Chondrocyte (in vitro differentiated cells): Measurements from ENCODE around the gene SPACA6. TPM values are rescaled to one million over a fixed set of nuclear protein-coding genes. Genes with fewer than 3 reads are reported as not detected.

Experiments used
- DNase-seq: peaks from one replicate; pipeline ENCODE4 v3.0.0; 2021; ENCODE audit warnings: mixed read lengths, low spot score
- H3K27ac Mint-ChIP-seq: one replicate; pipeline ENCODE4 v1.8.0; 2021; ENCODE audit warnings: mild to moderate bottlenecking, moderate library complexity, mixed read lengths; ENCODE audit not compliant: unreplicated experiment
- H3K27me3 Mint-ChIP-seq: 2 replicates; pipeline ENCODE4 v1.8.0; 2021; ENCODE audit warnings: low read depth, mixed read lengths
- H3K36me3 Mint-ChIP-seq: 2 replicates; pipeline ENCODE4 v1.8.0; 2021; ENCODE audit warnings: low read depth, mixed read lengths
- H3K4me1 Mint-ChIP-seq: 2 replicates; pipeline ENCODE4 v1.8.0; 2021; ENCODE audit warnings: low read depth, mild to moderate bottlenecking, mixed read lengths
- H3K4me3 Mint-ChIP-seq: one replicate; pipeline ENCODE4 v1.8.0; 2021; ENCODE audit warnings: mild to moderate bottlenecking, moderate library complexity, mixed read lengths; ENCODE audit not compliant: unreplicated experiment
- H3K9me3 Mint-ChIP-seq: 2 replicates; pipeline ENCODE4 v1.8.0; 2021; ENCODE audit warnings: low read depth, mixed read lengths
- total RNA-seq: library from RNA; stranded (reverse); gene quantifications from 3 replicates; pipeline ENCODE4 v1.2.1, GENCODE V29; 2021
- TF ChIP-seq, protein P1 (sequence below): fragments of 200-600 bp; sonication (generic); IDR thresholded peaks from 2 replicates; pipeline ENCODE4 v1.5.0; 2021; ENCODE audit warnings: antibody characterized with exemption, mild to moderate bottlenecking, moderate library complexity

SPACA6 gene
- total RNA-seq, 1 donor from 2014 or later: 20.4 TPM

DNA sequence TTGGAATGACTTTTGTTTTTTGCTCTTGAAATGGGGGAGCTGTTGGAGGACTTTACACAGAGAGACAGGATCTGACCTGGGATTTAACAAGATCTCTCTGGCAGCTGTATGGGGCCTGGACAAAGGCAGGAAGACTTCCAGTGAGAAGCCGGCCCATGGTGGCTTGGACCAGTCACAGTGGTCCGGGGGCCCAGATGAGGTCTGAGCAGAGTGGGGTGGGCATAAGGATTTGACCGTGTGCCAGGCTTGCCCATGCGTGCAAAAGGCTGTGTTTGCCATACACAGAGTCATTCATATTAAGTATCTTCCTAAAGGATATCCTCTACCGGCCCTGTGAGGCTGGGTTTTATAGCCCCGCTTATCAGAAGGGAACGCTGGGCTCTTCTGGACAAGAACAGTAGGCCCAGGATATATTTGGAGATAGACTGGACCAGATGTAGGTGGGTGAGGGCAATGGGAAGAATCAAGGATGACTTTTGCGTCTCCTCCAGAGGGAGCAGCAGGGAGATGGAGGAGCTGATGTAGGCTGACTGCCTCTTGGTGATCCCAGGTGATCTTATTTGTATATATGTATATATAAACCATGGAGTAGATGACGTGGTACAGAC is 4.1 kb downstream of the SPACA6 start:
- H3K4me3 Mint-ChIP-seq: no peak overlapping the region
- H3K27ac Mint-ChIP-seq: no peak overlapping the region
- H3K4me1 Mint-ChIP-seq: peaks cover 73% of the 10 kb centered on the region
- H3K27me3 Mint-ChIP-seq: no peaks in the 10 kb centered on the region
- peaks cover 63% of the 10 kb centered on the region for H3K36me3 Mint-ChIP-seq
- TF ChIP-seq, protein P1, sequence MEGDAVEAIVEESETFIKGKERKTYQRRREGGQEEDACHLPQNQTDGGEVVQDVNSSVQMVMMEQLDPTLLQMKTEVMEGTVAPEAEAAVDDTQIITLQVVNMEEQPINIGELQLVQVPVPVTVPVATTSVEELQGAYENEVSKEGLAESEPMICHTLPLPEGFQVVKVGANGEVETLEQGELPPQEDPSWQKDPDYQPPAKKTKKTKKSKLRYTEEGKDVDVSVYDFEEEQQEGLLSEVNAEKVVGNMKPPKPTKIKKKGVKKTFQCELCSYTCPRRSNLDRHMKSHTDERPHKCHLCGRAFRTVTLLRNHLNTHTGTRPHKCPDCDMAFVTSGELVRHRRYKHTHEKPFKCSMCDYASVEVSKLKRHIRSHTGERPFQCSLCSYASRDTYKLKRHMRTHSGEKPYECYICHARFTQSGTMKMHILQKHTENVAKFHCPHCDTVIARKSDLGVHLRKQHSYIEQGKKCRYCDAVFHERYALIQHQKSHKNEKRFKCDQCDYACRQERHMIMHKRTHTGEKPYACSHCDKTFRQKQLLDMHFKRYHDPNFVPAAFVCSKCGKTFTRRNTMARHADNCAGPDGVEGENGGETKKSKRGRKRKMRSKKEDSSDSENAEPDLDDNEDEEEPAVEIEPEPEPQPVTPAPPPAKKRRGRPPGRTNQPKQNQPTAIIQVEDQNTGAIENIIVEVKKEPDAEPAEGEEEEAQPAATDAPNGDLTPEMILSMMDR: no peak
- no peak for DNase-seq
- no peaks in the 10 kb centered on the region for H3K9me3 Mint-ChIP-seq

DNA sequence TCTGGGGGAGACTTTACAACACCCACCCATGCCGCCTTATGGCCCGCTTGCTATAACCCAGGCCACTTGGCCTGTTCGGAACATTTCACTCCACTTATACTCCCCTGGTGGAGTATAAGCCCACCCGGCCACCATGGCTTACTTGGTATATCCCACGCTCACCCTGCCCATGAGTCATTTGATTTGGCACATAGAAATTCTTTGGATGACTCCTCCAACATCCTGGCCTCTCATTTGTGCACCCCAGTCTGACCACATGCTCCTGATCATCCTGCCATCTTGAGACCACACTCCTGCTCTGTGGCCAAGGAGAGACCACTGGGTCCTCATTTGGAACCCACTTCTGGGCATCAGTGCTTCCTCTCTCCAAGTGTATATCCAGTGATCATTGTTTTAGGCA is 5.2 kb downstream of the SPACA6 start:
- Mint-ChIP-seq H3K36me3 (peaks cover 65% of the 10 kb centered on the region), H3K27ac (peak overlapping the region; percentile 45), H3K4me3 (no peak overlapping the region), H3K4me1 (peaks cover 74% of the 10 kb centered on the region), H3K9me3 (no peaks in the 10 kb centered on the region), H3K27me3 (no peaks in the 10 kb centered on the region)
- no peak for DNase-seq
- TF ChIP-seq, protein P1: no peak

DNA sequence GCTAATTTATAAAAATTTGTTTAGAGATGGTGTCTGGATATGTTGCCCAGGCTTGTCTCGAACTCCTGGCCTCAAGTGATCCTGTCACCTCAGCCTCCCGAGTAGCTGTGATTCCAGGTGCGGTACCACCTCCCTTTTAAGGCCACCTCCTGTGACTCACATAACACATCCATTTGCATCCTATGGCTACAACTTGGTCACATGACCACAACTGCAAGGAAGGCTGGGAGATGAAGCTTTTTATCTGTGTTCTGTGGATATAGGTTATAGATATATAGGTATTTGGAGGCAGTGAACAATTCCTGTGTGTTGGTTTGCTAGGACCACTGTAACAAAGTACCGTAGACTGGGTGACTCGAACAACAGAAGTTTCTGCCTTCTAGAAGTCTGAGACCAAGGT is 6.0 kb downstream of the SPACA6 start:
- H3K4me3 Mint-ChIP-seq: no peak overlapping the region
- H3K9me3 Mint-ChIP-seq: no peaks in the 10 kb centered on the region
- no peak for DNase-seq
- H3K27me3 Mint-ChIP-seq: no peaks in the 10 kb centered on the region
- no peak overlapping the region for H3K27ac Mint-ChIP-seq
- TF ChIP-seq, protein P1: no peak
- peaks cover 58% of the 10 kb centered on the region for H3K36me3 Mint-ChIP-seq
- peaks cover 72% of the 10 kb centered on the region for H3K4me1 Mint-ChIP-seq

DNA sequence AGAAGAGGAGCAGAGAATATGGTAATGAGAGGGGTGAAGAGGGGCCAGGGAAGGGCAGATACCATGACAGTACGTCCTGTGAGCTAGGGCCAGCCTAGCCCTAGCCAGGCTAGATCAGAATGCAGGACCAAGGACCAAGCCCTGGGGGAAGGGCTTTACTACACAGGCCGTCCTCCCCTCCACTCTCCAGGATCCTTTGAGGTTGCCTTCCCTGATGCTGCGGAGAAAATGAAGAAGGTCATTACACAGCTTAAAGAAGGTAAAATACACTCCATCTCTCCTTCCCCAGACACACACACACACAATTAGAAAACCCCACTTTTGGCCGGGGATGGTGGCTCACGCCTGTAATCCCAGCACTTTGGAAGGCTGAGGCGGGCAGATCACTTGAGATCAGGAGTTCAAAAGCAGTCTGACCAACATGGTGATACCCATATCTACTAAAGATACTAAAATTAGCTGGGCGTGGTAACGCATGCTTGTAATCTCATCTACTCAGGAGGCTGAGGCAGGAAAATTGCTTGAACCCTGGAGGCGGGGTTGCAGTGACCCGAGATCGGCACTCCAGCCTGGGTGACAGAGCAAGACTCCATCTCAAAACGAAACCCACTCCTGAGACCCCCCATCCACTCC is 8.5 kb downstream of the SPACA6 start:
- Mint-ChIP-seq H3K27me3 (no peaks in the 10 kb centered on the region), H3K27ac (peak overlapping the region; percentile 2), H3K9me3 (no peaks in the 10 kb centered on the region), H3K4me3 (no peak overlapping the region), H3K36me3 (peaks cover 59% of the 10 kb centered on the region), H3K4me1 (peaks cover 73% of the 10 kb centered on the region)
- DNase-seq: no peak
- TF ChIP-seq, protein P1: no peak

- H3K4me3 Mint-ChIP-seq: no peak overlapping the region
Observed at GRCh38 chr19:51702103-51702824, 9.1 kb downstream of the SPACA6 start.

More at GRCh38 chr19:51702103-51702824, 9.1 kb downstream of the SPACA6 start:
- Mint-ChIP-seq H3K9me3 (no peaks in the 10 kb centered on the region), H3K4me1 (peaks cover 69% of the 10 kb centered on the region), H3K36me3 (peaks cover 59% of the 10 kb centered on the region), H3K27me3 (no peaks in the 10 kb centered on the region), H3K27ac (peak overlapping the region; percentile 32)
- no peak for DNase-seq
- TF ChIP-seq, protein P1: no peak
